Ovary (tissue), 3 donors: ENCODE data around the gene USP6NL.

ENCODE experiments used
- POLR2A ChIP-seq: fragments of 450-650 bp; IDR thresholded peaks from one replicate; pipeline ENCODE4 v1.6.1; 2017; ENCODE audit warnings: antibody characterized with exemption, mild to moderate bottlenecking, moderate library complexity
- TF ChIP-seq, protein P1 (sequence below), 3 donors: fragments of 450-650 bp in 2 of 3; fragments of 200-600 bp in 1 of 3; IDR thresholded peaks; one replicate each; pipeline versions ENCODE4 v1.5.1 to v1.8.0; 2016 to 2022; ENCODE audit warnings: antibody characterized with exemption in 3 of 3, mild to moderate bottlenecking in 1 of 3
- donor health status: DM: no; HTN: no; CAD: no.

DNA sequence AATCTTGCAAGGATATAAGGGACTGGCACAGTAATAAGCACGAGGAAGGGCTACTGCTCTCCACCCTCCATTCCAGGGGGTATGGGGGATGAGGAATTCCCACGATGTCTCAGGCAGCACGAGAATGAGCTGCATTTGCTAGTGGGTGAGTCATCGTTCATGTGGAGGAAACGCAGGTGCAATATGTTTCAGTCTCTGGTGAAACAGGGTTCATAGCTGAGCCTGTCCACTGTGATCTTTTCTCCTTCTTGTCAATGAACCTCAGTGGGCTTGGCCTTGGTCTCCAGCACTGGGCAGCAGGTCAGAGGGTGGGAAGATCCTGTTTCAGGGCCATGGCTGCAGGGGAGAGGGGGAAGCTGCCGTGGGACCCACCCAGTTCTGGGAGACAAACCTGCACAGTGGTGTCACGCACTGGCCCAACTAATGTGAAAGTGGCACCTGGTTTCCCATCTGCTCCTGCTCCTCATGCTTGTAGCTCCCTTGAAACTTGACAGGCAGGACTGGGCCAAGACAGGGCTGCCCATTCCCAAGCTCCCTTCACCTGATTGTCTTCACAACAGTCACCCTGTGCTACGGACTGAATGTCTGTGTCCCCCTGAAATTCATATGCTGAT is 181.9 kb downstream of the USP6NL start:
- TF ChIP-seq, protein P1, sequence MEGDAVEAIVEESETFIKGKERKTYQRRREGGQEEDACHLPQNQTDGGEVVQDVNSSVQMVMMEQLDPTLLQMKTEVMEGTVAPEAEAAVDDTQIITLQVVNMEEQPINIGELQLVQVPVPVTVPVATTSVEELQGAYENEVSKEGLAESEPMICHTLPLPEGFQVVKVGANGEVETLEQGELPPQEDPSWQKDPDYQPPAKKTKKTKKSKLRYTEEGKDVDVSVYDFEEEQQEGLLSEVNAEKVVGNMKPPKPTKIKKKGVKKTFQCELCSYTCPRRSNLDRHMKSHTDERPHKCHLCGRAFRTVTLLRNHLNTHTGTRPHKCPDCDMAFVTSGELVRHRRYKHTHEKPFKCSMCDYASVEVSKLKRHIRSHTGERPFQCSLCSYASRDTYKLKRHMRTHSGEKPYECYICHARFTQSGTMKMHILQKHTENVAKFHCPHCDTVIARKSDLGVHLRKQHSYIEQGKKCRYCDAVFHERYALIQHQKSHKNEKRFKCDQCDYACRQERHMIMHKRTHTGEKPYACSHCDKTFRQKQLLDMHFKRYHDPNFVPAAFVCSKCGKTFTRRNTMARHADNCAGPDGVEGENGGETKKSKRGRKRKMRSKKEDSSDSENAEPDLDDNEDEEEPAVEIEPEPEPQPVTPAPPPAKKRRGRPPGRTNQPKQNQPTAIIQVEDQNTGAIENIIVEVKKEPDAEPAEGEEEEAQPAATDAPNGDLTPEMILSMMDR (IDR thresholded peaks at IDR 0.05) = no peak
- no peak for TF ChIP-seq POLR2A
